Right lobe of liver (tissue), 4 donors: Measurements from ENCODE around the gene OAS1.

Experiments
- CTCF ChIP-seq, 4 donors: fragments of 200-600 bp in 3 of 4; fragments of 450-650 bp in 1 of 4; IDR thresholded peaks; one replicate each; pipeline versions ENCODE4 v1.5.1 to v1.8.0; 2016 to 2022; ENCODE audit warnings: antibody characterized with exemption in 4 of 4, mild to moderate bottlenecking in 2 of 4
- POLR2A ChIP-seq: fragments of 450-650 bp; IDR thresholded peaks from one replicate; pipeline ENCODE4 v1.6.1; 2017; ENCODE audit warnings: antibody characterized with exemption, mild to moderate bottlenecking
- donor health status: DM: no; HTN: no; CAD: no.
- donor health status: DM: no; HTN: no; CAD: no.
- donor health status: DM: no; HTN: yes; CAD: no.

- peak; percentile 61 to 76 (median 64) for TF ChIP-seq CTCF (IDR thresholded peaks at IDR 0.05)
- no peak for TF ChIP-seq POLR2A
Measured at GRCh38 chr12:112900298-112901145, 6.2 kb upstream of the OAS1 start.
